Activated T-cell treated with anti-CD3 and anti-CD28 coated beads, Interleukin-2, amount 50 U/mL, for 1 hour (primary cell): Measurements from ENCODE around the gene RNF148.

ENCODE experiments used
- DNase-seq: peaks from one replicate; pipeline ENCODE4 v3.0.0-alpha.2; 2020

The RNF148 gene, protein sequence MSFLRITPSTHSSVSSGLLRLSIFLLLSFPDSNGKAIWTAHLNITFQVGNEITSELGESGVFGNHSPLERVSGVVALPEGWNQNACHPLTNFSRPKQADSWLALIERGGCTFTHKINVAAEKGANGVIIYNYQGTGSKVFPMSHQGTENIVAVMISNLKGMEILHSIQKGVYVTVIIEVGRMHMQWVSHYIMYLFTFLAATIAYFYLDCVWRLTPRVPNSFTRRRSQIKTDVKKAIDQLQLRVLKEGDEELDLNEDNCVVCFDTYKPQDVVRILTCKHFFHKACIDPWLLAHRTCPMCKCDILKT

DNA sequence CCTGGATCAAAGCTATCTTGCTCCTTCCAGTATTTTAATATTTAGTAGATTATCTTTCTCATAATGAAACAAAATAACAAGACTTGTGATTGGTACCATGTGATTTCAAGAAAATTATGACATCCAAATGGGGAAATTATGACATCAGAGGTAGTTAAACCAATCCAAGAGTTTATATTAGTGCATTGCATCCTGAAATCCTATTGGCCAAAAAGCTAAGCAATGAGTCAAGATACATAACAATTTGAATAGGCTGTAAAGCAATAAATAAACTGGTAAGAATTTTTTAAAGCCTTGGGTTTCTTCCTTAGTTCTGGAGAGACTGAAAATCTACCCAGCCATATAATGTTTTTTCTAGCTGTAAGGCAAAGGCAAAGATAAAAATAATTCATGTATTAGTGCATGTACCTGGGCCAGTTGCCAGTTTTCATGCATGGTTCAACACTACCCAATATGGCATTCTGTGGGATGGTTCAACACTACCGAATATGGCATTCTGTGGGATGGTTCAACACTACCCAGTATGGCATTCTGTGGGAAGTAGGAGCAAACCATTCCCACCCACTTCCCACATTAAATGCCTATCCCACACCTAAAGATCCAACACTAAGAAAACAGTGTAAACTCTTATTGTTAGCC lies at the start of gene RNF148:
RNF148 (minus strand) TSS at position 51 of the 639 bp plus-strand sequence. CDS start 172 bp downstream, outside the sequence.
- no peak for DNase-seq

DNA sequence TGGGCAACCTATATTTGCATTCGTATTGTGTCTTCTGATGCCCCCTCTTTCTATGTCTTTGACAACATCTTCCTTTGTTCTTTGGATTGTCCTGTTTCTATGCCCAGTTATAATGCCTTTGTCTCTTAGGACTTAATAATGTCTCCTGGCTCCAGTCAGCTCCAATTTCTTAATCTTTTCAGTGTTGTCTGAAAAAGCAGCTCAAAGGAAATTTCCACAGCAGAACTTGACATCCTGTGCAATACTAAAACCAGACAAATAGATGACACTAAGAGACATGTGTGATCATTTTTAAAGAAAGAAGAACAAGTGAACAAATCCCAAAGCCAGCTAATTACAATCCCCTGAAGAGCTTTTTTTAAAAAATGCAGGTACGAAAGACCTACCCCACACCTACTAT lies 47.7 kb upstream of the RNF148 start:
- DNase-seq = no peak

DNA sequence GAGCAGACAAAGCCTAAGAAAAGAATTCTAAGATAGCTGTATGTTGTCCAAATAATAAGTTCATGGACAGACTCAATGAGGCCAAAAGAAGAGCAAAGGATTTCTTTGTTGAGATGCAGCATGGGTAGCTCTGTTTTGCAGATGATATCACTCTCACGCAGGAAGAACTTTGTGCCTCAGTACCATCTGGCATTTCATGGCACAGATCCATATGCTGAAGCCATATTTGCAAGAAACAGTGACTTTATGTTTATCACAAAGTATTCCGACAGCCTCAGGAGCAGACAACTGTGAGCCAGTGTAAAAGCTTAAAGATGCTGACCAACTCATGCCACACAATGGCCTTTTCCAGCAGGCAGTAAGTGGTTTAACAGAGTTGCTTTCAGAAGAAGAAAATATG lies 45.5 kb upstream of the RNF148 start:
- no peak for DNase-seq

DNA sequence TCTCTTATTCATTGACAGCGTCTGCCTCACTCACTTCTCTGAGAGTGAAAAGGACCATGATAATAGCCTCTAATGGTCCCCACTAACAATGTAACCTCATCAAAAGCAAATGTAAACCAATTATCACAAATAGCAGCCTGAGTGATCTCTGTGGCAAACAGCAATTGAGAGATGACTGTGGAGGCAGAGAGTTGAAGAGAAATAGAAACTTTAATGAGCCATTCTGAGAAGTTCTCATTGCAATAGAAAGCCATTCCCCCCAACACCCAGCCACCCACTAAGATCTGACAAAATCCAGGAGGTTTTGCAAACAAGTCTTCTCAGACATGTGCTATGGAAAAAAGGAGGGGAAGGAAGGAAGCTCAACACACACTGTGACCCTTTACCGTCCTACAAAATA lies 44.2 kb upstream of the RNF148 start:
- no peak for DNase-seq

DNA sequence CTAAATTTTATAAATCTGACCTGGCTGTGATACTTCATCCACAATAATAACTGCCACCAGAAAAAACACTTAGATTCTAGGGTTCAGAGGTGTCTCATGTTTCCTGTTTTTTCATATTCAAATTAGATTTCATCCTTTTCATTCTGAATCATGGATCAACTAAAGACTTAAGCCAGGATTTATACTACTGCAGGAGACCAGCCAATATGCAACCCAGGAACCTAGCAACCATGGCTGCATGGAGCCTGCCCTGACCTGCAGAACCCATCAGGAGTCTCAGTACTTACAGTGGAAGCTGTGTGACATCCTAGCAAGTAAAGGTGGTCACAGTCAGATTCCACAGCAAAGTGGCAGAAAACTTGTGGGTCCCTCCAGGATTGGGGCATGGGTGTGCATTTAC lies 40.5 kb upstream of the RNF148 start:
- DNase-seq = no peak

DNA sequence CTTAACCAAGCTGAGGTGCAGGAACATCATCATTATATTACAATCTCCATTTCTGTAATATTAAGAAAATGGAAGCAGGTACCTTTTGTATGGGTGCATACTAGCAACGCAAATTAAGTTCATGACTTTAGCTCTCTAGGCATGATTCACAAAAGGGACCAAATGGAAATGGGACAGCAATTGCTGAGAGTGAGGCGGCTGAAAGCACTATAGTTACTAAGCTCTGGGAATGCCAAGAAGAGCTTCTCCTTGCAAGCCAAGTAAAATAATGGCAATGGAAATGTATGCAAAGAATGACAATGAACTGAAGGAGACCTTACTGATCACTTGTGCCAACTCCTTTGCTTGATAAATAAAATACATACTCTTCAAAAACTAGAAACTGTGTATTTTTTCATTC lies 36.2 kb upstream of the RNF148 start:
- DNase-seq = no peak

DNA sequence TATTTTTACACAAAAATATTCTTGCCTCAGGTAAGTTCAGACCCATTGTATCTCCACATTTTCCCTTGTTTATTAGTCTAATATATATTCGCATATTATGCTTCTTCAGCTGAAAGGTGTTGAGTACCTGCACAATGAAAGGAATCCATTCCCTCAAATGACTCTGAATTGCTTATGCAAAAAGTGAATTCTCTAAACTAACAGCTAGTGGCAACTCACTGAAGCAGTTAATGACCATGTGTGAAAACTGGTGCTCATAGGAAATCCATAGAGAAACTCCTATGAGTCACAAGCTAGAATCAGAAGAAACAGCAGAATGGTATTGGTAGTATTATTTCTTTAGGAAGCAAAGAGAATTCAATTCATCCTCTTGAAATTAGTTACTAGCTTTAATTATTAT lies 33.5 kb upstream of the RNF148 start:
- DNase-seq = no peak

DNA sequence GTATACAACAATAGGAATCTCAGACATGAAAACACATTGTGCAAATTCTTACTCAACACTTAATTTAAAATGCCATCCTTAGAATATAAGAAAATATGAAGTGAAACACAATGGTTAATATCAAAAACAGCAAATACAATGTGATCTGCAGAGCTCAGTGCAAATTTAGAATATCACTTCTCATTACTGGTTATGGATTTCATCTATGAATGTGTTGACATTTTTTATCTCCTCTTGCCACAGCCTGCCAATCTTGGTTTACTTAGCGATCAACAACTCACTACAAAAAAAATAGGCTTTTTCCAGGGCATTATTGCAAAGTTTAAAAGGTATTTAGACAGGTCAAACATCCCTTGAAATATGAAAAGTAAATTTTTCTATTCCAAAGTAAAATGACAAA lies 25.0 kb upstream of the RNF148 start:
- no peak for DNase-seq

DNA sequence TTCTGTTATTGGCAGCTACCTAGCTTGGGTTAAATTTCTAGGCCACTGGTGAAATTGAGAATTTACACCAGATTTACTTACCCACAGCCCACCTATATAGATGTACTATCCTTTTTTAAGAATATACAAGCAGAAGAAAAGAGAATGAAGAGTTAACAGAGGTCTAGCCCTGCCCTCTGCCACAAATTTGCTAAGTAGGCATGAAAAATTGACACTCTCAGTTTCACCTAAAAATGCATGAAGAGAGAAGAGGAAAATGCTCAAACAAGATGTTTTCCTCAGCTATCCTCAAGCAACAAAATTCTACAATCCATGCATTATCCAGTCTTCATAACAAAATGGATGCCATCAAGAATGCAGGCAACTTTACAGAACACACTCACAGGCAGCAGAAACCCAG lies 24.6 kb upstream of the RNF148 start:
- no peak for DNase-seq

DNA sequence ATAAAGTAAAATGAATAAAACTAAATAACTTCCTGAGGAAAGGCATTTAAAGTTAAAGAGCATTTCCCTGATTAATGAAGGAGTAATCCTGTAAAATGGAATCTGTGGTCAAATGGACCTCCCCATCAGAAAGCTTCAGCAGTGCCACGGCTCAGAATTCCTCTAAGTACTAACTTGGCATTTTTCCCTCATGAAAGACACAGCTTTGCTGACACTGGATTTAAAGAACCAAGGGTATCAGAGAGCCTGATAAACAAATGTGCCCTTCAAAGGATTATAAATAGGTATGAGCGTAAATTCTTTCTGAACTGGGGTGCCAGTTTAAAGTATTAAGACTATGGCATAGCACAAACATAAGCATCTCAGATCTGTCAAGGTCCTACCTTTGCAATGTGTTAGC lies 24.2 kb upstream of the RNF148 start:
- DNase-seq = no peak

DNA sequence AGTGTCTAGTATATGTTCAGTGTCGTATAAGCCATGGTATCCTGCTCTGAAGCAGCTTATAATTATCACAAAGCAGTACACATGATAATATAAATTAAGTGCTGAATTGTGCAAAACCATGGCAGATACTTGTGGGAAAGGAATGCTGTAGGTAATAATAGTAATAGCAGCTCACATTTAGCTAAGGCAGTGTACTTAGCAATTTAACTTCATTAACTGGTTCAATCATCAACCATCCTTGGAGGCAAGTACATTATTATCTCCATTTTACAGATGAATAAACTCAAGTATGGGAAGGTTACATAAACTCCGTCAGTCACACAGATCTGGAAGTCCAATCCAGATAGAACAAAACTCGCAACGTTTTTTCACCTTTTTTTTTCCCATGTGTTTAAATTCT lies 21.6 kb upstream of the RNF148 start:
- DNase-seq = no peak

DNA sequence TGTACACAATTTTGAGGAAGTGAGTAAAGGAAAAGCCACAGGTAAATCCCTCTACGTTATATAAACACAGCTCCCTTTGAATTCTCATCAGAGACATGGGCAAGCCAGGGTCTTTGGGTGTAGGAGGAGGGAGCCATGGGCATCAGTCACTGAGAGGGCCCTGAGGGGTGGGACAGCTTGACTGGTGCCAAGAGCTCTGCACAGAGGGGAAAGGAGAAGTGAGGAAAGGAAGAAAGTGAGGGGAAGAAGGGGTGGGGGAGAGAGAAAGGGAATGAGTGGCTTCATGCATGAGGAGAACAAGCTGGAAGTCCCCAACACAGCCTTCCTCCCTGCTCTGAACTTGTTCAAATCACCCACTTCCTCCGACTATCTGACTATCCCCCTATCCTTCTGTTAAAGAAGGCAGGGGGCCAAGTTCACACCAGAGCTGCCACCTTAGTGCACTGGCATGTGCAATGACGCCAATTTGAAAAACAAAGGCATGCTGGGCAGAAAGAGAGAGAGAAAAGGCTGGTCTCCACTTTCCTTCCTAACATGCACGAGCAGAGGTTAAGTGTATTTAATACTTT lies 16.4 kb upstream of the RNF148 start:
- no peak for DNase-seq

DNA sequence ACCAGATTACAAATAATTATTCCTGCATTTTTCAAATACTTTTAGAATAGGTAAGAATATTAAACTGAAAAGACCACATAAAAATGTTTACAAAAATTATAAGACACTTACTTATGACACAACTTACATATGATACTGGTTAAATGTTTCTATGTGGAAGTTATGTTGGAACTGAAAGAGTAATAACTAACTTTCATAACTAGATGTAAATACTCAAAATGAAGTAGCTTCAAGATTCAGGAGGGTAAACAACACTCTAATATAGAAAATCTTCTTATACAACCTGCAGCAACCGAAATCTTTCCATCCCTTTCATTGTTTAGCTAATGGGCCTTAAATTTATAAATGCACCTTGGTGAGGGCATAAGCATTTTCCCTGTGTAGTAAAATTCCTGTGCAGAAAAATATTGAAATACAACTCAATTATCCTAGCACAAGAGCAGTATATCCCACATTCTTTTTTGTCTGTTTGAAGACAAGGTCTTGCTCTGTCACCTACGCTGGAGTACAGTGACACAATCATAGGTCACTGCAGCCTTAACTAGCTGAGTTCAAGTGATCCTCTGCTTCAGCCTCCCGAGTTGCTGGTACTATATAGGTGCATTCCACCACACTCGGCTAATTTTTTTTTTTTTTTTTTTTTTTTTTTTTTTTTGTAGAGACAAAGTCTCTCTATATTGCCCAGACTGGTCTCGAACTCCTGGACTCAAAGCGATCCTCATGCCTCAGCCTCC lies 14.8 kb upstream of the RNF148 start:
- no peak for DNase-seq

DNA sequence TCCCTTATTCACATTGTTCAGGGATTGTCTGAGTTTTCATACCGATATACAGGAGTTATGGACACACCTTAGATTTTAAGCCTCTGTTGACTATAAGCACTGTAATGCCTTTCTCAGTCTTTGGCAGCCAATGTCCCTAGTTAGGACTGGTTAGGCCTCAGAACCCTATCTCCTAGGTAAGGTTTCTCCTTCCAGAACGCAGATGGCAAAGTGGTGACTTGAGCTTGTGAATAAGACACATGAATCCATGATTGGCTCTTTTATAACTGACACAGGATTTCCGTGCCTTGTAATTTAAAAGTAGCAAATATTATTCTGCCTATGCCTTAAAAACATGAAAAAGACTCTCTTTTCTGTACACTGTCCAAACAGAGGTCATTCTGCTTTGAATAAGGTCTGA lies 12.5 kb upstream of the RNF148 start:
- no peak for DNase-seq

DNA sequence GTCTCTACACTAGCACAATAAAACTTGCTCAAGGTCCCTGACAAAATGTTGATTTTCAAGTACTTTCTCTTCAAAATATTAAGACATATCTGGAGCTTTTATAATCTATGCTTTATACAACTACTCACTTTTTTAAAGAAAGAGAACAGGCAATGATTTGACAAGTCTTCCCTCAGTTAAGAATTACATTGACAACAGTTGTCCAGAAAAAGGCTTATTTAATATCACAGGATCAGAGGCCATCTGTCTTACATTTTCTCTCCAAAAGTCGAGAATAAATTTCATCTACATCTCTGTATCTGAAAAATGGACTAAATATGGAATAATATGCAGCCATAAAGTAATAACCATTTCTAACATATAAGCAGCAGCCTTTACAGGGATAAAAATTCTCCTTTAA lies 8.2 kb upstream of the RNF148 start:
- no peak for DNase-seq

DNA sequence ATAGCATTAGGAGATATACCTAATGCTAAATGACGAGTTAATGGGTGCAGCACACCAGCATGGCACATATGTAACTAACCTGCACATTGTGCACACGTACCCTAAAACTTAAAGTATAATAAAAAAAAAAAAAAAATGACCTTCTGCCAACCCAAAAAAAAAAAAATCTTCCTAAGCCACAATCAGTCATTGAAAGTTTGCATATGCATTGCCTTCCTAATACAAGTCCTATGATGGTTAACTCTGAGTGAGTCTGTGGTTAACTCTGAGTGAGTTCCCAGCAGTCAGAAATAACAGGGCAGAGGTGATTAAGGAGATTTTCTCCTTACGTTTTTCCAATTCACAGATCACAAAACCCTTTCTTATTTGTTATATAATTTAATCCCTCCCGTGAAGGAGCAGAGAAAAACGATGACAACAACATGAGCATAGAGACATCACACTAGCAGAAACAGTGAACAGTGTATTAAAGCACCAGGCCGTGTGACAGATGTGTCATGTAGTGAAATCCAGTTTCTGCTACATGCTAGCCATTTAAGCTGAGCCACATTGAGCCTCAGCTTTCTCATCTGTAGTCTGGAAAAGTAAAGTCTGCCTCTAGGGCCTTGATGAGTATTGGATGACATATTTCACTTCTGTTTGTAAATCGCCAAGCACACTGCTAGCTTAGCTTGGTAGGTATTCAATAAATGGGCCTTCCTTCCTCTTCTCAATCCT lies 7.4 kb upstream of the RNF148 start:
- no peak for DNase-seq

DNA sequence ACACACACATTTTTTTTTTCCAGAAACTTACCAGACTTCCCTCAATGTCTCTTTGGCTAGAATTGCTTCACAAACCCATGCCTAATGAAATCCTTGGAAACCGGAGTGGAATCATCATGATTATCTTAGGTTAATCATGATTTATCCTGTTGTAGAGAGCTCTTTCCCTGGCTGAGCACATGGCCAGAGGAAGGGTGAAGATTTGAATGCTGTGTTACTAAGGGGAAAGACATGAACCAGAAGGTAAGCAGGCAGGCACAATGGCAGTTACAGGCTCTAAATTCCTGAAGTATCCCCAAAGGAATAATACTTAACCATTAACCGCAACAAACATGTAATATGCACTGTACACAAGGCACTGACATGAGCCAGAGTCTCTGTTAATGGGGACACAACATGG lies 4.1 kb upstream of the RNF148 start:
- no peak for DNase-seq

DNA sequence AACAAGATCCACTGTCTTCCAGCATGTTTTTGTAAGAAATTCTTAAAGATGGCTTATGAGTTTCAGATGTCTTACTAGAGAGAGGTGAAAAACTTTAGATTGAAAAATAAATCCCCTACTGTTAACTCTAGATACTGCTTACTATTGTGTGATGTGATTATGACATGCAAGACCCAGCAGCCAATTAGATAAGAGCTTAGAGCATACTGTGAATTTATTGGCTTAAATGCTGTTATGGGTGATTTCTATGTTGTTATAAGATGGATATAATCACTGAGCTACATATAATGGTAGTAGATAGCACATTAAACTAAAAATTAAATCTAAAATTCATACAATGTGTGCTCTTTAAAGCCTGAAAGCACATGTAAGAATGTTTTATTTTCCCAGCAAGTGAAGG lies 3.7 kb downstream of the RNF148 start, which contains the start of gene RNF133:
RNF133 (minus strand) TSS at position 101 of the 400 bp plus-strand sequence. CDS start 199 bp downstream, outside the sequence.
- no peak for DNase-seq

DNA sequence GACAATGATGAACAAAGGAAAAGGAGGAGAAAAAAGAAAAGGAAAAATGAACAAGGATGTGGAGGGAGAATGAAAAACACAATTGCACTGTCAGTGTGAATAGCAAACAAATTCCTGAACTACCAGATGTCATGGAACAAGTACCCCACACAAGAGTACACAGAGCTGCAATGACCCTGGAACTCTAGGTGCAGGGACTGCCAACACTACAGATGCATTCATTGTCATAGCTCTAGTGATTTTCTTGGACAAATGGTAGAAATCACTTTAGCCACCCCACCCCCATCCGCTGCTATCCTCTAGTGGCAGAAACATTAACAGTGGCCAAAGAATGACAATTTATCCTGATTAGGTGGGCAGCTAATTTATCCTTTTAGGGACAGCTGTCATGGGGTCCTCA lies 6.9 kb downstream of the RNF148 start:
- no peak for DNase-seq

DNA sequence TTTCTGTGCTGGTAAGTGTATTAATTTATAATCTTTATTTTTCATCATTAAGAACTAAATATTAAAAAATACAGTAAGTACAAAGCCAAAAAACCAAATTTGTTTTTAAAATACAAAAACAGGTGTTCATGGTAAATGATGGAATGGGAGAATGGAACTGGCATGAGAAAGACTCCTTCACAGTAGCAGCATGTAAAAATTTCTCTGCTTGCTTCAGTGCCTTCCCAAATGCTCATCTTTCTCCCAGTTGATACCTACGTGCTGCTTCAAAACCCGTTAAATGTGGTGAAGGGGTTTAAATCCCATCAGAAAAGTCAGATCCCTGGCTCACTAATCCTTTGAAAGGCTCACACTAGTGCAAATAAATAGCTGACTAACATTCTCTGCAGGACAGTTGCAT lies 8.0 kb downstream of the RNF148 start:
- DNase-seq = no peak

DNA sequence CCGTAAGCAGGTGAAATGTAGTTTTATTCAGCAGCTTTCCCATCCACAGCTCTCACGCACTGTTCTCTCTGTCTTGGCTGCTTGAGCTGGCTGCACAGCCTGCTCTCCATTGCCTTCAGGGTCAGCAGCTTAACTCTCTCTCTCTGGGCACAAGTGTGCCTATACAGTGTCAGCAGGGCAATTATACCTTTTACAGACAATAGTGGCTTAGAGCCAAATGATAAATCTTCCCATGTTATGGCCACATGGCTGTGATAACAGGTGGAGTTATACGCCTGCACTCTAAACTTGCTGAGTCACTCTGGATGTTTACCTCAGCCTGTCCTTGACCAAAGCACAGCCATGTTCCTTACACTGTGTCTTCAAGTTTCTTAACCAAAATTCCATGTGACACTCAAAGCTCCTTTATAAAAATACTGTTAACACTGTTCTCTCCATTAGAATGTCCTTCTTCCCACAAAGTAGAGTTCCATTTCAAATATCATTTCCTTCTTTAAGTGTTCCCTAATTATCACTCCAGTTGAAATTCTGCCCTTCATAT lies 9.9 kb downstream of the RNF148 start:
- DNase-seq = no peak

DNA sequence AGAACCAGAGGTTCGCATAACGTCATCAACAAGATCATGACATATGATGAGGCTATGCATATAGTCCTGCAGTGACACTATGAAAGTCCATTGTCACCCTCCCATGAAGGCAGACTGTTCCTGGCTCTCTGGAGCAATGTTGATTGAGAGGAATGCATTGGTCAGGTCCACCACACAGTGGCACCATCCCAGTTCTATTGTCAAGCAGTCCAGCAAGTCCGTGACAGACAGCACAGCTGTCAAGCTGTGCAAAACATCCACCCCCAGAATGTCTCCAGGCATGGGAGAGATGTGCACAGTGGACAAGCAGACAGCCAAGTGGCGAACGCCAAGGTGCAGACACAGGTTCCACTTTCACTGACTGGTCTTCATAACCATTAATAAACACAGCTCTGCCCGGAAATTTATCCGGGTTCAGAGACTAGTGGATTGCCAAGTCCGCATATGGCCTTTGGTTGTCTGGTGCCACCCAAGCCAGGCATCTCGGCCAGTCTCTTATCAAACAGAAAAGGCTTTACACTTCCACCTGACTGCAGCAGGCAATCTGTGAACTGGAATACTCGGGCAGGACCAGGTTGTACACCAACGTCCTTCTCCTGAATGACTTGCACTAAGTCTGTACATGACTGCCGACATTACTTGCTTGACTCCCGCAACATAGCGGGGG lies 11.0 kb downstream of the RNF148 start:
- DNase-seq = no peak
